Activated naive CD8-positive, alpha-beta T cell treated with anti-CD3 and anti-CD28 coated beads, Interleukin-2, amount 50 U/mL, for 16 hours (primary cell): Measurements from ENCODE around the gene GADL1.

Experiments used
- DNase-seq: peaks from one replicate; pipeline ENCODE4 v3.0.0-alpha.2; 2020; ENCODE audit warnings: low read depth, low spot score

GADL1 gene

GRCh38 chr3:30724863-30725262 lies 169.6 kb downstream of the GADL1 start:
- DNase-seq, result no peak

- DNase-seq, result no peak
Observed at GRCh38 chr3:30723211-30723610, 171.2 kb downstream of the GADL1 start.

GRCh38 chr3:30721314-30721634 lies 173.2 kb downstream of the GADL1 start:
- DNase-seq, result no peak

GRCh38 chr3:30720586-30721313 lies 173.7 kb downstream of the GADL1 start:
- DNase-seq, result no peak

GRCh38 chr3:30719536-30719935 lies 174.9 kb downstream of the GADL1 start:
- no peak for DNase-seq

- DNase-seq, result no peak
Observed at GRCh38 chr3:30713885-30714503, 180.5 kb downstream of the GADL1 start.

GRCh38 chr3:30712991-30713390 lies 181.5 kb downstream of the GADL1 start:
- no peak for DNase-seq

- no peak for DNase-seq
Observed at GRCh38 chr3:30711867-30712266, 182.6 kb downstream of the GADL1 start.

- DNase-seq, result no peak
Observed at GRCh38 chr3:30711151-30711550, 183.3 kb downstream of the GADL1 start.

- DNase-seq, result no peak
Observed at GRCh38 chr3:30710017-30710416, 184.4 kb downstream of the GADL1 start.

GRCh38 chr3:30708472-30708871 lies 186.0 kb downstream of the GADL1 start:
- no peak for DNase-seq

GRCh38 chr3:30707825-30708224 lies 186.6 kb downstream of the GADL1 start:
- DNase-seq, result no peak

- DNase-seq, result no peak
Observed at GRCh38 chr3:30704931-30705890, 189.2 kb downstream of the GADL1 start.

GRCh38 chr3:30702828-30703397 lies 191.5 kb downstream of the GADL1 start:
- DNase-seq, result no peak

- no peak for DNase-seq
Observed at GRCh38 chr3:30702038-30702827, 192.2 kb downstream of the GADL1 start.

GRCh38 chr3:30700702-30701321 lies 193.6 kb downstream of the GADL1 start:
- no peak for DNase-seq

- no peak for DNase-seq
Observed at GRCh38 chr3:30699927-30700326, 194.5 kb downstream of the GADL1 start.

GRCh38 chr3:30698549-30698948 lies 195.9 kb downstream of the GADL1 start:
- DNase-seq, result no peak

GRCh38 chr3:30696896-30697295 lies 197.6 kb downstream of the GADL1 start:
- DNase-seq, result no peak

- DNase-seq, result no peak
Observed at GRCh38 chr3:30696403-30696819, 198.1 kb downstream of the GADL1 start.
